Right renal cortex interstitium (tissue), 3 donors: ENCODE measurements around the gene VAC14. TPM values are rescaled to one million over a fixed set of nuclear protein-coding genes. Genes with fewer than 3 reads are reported as not detected.

Experiments used
- DNase-seq, 3 donors: peaks; one replicate each; pipeline ENCODE4 v3.0.0-alpha.2; 2013; ENCODE audit warnings: low read depth in 3 of 3, low spot score in 2 of 3
- polyA plus RNA-seq, 3 donors: library from polyadenylated mRNA; unstranded; fragments of 120-200 nt; gene quantifications; one replicate each; pipeline ENCODE4 v1.2.1, GENCODE V29; 2013; ENCODE audit not compliant: insufficient read length in 3 of 3

Gene VAC14
- polyA plus RNA-seq, 3 donors, result 36.1 to 40.2 (median 38.2) TPM

DNA sequence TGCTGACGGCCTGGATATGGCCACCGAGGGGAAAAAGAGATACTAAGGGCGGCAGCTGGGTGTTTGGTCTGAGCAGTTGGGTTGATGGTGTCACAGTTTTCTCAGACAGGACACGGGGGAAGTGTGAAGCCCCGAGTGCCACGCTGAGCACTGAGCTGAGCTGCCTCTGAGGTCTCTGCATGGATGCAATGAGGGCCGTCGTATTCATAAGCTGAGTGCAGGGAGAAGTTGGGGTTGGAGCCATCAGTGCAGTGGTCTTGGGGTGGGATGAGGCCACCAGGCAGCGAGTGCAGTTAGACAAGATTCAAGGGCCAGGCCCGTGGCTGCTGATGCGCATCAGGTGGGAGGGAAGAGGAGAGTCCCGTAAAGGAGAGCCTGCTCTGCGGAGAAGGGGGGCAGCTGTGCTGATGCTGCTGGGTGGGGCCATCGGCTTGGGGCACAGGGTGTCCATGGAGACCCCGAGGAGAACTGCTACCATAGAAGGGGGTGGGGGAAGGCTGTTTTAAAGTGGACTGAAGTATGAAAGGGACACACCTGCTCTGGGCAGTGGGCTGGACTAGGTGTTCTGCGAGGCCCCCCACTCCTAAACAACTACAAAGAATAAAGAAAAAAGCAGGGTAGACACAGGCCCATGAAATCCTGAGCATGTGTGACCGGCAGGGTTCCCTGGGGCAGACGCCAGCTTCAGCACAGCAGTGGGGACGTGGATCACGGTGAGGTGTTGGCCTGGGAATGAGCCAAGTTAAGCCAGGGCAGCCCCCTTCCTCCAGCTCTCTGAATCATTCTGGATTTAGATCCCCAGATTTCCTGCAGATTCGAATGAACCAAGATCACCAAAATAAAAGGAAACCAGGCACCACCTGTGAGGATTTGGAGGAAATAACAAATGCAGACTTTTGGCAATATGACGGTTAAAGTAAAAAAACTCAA is 134.9 kb downstream of the VAC14 start:
- no peak for DNase-seq

DNA sequence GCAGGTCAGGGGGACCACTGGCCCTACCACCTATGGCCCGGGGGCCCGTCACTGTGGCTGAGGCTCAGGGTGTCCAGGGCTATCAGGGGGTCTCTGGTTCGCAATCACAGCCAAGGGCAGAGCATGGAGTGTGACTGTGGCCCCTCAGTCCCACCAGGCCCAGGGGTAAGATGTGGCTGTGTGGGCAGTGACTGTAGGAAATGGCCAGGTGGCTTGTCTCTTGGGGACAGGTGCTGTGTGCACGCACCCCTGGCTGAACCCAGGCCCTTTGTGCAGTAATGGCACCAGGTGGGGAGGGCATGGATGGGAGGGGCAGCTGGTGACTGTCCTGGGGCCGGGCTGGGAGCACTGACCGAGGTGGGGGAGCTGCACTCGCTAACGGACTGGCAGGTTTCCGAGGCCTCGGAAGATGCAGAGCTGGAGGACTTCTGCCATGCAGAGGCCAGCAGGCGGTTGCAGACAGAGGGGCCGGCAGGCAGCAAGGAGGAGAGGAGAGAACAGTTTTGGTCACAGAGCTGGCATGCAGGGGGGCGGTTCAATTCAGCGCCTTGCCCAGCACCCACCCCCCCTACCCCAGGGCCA is 135.8 kb downstream of the VAC14 start:
- no peak for DNase-seq

DNA sequence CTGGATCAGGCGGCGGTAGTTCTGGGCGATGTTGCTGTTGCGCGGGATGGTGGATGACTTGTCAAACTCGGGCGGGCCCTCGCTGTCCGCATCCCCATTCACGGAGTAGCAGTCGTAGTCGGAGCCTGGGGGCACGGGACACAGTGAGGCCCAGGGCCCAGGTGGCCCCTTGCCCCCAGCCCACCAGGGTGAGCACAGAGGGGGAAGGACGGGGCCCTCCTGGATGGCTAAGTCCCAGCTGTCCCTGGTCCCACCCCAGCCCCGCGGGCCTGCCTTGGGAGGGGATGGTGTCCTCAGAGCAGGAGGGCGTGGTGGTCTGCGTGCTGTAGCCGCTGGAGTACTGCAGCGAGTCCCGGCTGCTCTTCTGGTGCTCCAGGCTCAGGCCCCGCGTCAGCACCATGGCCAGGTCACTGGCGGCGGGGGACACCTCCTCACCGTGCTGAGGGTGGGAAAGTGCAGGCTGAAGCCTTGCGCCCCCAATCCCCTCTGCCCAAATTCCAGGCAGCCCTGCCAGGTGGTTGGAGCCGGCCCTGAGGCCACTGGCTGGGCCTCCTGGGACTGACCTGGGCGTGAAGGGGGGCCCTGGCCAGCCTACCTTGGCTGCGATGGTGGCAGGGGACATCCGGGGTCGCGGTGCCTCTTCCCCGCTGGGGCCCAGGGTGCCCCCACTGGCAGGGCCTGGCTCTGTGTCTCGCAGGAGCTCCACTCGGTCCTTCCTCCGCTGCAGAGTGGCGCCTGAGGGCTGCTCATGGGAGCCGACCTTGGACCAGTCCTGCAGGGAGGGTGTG is 136.4 kb downstream of the VAC14 start:
- DNase-seq, result no peak

DNA sequence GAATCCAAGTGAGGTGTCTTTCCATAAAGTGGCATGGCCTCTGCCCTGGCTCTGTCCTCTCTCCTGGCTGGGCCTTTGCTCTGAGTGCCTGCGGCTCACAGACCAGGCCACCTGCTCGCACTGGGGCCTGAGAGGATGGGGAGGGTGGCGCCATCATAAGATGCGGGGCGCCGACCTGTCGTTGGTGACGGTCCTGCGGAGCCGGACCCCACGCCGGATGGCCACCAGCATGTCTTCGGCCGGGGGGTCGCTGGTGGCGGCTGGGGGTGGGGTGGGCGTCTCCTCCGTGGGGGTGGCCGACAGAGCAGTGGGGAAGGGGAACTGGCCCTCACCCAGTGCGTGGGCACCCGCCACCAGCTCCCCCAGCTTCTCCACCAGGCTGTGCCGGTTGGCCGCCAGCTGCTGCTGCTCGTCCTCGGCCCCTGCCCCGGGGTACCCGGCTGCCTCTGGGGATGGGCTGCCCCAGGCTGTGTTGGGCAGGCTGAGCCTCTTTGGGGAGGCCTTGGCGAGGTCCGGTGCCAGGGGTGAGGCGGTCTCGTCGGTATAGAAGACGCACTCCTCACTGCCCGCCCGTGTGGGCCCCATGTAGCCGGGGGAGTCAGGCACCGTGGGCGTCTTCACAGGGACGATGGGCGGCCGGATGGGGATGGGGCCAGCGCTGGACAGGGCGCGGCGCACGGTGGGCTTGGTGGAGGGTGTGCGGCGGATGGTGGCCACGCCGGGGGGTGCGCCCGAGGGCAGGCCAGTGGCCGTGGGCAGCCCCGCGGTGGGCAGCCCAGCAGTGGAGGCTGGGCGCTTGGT is 137.2 kb downstream of the VAC14 start:
- DNase-seq, result no peak

DNA sequence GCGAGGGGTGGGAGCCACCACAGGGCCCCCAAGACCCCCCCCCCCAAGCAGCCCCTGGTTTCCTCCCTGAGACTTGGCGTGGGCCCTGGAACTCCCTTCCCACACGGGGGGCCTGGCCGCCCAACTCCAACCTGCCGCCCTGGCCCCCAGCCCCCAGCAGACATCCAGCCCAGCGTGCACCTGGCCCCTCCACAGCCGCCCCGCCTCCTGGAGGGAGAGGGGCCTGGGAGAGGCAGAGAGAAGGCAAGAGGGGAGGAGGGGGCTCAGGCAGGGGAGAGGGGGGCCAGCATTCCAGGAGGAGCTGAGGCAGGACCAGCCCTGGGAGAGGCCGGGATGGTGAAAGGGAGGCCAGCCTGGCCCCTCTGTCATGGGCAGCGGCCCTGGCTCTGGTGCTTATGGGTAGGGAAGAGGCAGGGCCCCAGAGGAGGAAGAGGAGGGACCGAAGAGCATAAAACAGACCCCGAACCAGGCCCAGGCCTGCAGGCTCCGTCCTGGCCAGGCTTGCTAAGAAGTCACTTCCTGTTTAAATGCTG is 137.9 kb downstream of the VAC14 start:
- no peak for DNase-seq

DNA sequence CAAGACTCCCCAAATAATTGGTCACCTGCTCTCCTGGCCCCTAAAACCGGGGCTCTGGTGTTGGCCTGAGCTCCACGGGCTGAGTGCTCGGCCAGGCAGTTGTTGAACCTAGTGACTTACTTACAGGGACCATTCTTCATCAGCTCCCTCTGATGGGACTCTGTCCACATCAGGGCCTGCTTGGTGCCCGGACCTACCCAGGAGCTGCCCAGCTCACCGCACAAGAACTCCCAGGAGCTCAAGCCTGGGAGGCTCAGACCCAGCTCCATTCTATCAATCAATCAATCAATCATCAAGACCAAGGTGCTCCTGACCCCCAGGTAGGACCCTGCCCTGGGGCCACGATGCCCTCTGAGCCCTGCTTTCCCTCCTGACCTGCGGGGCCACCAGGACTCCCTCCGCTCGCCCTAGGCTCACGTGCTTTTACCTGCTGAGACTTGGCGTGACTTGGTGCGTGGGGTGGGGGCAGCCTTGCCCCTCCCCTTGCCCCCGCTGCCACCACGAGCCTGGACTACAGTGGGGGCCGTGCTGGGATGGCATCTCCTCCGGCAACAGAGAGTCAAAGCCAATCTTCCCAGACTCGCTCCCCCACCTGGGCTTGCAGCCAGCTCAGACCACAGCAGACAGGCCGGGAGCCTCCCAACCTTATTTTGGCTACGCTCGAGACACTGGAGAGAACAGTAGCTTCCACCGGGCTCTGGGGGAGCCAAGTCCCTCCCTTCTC is 138.9 kb downstream of the VAC14 start:
- no peak for DNase-seq

DNA sequence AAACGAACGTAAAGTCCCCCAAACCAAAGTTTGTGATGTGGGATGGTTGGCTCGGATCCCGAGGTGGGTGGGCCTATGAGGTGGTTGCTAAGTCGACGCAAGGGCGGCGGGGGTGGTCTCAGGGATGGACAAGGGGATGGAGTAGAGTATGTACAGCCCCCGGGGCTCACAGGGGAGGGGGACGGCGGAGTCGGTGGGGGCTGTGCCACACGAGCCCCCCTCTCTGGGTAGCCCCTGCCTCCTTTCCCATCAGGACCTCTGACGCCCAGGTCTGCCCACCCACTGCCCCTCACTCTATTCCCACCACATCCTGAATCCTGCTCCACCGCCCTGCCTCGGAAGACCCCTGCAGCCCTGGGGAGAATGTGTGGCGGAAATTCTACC is 139.4 kb downstream of the VAC14 start:
- no peak for DNase-seq

DNA sequence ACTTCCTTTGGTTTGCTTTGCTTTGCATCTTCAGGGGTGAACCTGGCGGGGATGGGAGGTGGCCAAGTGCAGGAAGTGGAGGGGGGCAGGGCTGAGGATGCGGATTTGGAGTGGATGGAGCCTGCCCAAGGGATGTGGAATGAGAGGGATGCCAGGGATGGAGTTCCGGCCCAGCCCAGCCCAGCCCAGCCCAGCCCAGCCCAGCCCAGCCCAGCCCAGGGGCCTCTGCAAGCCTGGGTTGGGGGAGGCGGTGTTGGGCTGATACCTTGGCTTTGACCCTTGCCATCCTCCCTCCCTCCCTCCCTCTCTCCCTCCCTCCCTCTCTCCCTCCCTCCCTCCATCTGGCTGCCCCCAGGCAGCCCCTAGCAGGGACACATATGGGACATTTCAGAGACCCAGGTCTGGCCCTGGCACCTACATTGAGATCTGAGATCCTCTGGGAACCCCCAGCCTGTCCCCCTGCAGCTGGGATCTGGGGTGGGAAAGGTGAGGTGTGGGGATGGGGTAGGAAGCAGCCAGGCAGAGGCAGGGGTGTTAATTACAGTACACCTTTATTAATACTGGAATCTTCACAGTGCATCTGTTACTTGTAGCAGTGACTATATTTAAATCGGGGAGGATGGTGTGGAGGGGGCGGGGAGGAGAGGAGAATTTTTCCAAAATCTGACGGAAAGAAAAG is 140.1 kb downstream of the VAC14 start:
- DNase-seq, result no peak

DNA sequence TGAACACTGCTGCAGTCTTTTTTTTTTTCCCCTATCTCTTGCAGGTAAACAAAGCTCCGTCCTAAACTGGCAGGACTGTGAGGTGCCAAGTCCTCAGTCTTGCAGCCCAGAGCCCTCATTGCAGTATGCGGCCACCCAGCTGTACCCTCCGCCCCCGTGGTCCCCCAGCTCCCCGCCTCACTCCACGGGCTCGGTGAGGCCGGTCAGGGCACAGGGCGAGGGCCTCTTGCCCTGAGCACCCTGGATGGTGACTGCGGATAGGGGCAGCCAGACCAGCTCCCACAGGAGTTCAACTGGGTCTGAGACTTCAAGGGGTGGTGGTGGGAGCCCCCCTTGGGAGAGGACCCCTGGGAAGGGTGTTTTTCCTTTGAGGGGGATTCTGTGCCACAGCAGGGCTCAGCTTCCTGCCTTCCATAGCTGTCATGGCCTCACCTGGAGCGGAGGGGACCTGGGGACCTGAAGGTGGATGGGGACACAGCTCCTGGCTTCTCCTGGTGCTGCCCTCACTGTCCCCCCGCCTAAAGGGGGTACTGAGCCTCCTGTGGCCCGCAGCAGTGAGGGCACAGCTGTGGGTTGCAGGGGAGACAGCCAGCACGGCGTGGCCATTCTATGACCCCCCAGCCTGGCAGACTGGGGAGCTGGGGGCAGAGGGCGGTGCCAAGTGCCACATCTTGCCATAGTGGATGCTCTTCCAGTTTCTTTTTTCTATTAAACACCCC is 140.8 kb downstream of the VAC14 start:
- DNase-seq, result no peak

DNA sequence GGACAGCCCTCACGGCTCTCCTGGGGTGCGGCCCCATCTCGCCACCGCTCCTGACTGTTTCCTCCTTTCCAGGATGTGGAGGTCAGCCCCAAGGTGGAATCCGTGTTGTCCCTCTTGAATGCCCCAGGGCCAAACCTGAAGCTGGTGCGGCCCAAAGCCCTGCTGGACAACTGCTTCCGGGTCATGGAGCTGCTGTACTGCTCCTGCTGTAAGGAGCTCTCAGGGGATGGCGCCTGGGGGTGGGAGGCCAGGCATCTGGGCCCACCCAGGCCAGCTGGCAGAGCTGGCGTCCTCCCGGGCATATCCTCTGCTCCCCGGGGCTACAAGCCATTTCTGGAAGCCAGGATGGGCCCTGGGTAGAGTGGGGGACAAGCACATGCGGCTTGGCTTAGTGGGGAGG is 141.4 kb downstream of the VAC14 start:
- DNase-seq, result no peak

DNA sequence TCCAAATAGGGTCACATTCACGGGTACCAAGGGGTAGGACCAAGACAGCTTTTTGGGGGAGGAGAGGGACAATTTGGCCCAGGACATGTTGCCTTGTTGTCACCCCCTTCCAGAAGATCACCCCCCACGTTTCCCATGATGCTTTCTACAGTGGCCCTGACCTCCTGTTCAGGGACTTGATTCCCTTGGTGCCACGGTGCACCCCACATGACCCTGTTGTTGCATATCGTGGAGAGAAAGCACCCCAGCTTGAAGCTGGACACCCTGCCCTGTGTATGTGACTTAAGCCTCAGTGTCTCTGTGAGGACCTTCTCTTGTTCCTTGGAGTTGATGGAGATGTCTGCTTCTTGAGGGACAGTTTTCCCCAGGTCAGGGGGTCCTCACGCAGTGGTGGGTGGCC is 142.0 kb downstream of the VAC14 start:
- no peak for DNase-seq

DNA sequence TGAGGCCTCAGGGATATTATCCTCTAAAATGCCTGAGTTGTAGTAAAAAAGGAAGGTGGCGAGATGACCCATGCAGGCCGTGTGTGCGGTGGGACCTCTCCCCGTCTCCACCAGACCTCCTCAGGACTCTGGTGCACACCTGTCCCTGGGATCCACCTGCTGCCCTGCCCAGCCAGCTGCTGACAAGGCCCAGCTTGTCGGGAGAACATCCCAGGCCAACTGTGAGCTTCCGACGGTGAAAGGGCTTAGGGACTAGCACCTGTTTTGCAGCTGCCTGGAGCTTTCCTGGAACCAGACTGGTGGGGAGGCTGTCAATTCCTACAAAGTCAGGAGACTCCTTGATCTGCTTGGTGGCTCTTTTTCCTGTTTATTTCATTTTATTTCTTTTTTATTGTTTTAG is 143.0 kb downstream of the VAC14 start:
- no peak for DNase-seq

DNA sequence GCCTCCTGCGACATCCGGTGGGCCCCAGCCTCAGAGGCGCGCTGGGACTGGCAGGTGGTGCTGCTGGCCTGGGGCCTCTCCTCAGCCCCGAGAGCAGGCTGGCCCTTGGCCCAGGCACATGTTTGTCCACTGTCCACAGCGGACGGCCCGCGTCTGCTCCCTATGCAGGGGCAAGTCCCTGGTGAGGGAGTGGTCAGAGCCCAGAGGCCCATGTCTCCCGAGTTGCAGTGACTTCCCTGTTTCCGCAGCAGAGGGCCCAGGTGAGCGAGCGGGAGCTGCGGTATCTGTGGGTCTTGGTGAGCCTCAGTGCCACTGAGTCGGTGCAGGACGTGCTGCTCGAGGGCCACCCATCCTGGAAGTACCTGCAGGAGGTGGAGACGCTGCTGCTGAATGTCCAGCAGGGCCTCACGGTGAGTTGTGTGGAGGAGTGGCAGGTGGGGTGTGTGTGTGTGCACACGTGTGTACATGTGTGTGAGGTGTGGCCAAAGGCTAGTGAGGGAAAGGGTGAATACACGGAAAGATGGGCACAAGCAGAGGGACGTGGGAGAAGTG is 144.2 kb downstream of the VAC14 start:
- DNase-seq, result no peak

DNA sequence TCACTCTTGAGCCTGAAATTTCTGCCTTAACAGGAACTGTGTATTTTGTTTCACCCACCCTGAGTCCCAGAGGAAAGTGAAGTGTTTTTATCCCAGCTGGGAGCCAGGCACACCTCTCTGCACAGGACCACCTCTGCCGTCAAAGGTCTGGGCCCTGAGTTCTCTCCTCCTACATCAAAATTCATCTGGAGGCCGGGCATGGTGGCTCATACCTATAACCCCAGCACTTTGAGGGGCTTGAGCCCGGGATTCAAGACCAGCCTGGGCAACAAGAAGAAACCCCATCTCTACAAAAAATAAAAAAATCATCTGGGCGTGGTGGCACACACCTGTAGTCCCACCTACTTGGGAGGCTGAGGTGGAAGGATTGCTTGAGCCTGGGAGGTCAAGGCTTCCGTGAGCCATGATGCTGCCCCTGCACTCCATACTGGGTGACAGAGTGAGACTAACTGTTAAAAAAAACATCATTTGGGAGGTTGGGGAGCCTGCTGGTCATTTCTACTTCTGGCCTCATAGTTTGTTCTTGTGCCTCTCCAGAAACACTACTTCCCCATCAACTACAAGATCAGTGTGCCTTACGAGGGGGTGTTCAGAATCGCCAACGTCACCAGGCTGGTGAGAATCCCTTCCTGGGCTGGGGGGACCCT is 144.8 kb downstream of the VAC14 start:
- no peak for DNase-seq

DNA sequence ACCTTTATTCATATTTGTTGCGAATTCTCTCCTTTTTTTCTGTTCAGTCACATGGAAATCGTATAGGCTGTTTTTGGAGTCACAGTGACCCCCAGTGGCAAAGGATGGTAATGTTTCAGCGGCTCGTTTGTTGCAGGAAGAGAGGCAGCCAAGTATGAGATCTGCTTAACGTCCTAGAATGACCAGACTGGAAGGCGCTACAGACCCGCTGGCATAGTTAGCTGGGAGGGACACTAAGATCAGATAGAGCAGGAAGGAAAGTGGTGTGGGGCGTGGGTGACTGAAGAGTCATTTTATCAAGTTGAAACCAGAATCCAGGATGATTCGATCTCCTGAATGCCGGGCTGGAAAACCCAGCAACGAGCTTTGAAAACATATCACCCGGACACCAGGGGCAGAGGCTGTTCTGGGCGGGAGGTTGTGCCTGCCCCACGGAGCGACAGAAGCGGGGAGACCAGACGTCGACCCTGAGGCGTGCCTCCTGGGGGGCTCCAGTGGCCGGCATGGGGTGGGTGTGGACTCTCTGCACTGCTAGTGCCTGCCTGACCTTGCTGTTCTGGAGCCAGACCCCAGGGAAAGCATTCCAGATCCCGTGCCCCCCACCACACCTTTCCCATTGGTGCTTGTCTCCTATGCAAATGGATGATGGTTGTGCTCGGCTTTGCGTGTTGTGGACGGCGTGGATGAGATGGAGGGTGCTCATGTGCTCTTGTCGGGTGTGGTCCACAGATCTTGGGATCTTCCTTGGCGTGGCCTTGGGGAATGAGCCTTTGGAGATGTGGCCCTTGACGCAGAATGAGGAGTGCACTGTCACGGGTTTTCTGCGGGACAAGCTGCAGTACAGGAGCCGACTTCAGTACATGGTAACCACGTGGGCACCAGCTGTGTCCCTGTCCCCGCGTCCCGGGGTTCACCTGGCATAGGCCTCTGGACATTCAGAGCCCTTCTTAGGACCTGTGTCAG is 146.9 kb downstream of the VAC14 start:
- peak; percentile 78 to 87 (median 82) for DNase-seq

DNA sequence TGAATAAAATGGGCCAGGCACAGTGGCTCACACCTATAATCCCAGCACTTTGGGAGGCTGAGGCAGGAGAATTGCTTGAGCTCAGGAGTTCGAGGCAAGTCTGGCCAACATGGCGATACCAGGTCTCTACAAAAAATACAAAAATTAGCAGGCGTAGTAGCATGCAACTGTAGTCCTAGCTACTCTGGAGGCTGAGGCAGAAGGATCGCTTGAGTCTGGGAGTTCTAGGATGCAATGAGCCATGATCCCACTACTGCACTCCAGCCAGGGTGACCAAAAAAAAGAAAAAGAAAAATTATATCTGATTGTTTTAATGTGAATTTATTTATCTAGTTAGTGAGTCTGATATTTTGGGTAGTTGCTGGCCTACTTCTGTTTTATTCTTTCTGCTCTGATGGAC is 147.6 kb downstream of the VAC14 start:
- DNase-seq, result no peak

DNA sequence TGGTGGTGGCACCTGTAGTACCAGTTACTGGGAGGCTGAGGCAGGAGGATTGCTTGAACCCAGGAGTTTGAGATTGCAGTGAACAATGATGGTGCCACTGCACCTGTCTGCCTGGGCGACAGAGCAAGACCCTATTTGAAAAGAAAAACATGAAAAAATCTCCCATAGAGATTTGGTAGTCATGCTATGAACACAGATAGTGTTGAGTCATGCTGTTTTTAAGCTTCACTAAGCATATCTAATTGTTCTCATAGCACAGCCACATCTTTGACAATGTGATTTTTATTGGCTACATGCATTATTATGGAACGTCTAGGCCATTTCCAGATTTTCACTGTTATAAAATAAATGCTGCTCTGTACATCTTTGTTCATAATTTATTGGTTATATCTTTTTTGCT is 148.6 kb downstream of the VAC14 start:
- DNase-seq, result no peak
